NT2/D1 (cell line): Measurements from ENCODE around the gene PTPRG.

Experiments
- SUZ12 ChIP-seq: IDR thresholded peaks from 2 replicates; pipeline ENCODE4 v1.6.1; 2011; ENCODE audit not compliant: insufficient read length, insufficient read depth; ENCODE audit errors: extremely low read depth
- YY1 ChIP-seq: IDR thresholded peaks from 2 replicates; pipeline ENCODE4 v1.6.1; 2011; ENCODE audit not compliant: insufficient read length, insufficient read depth
- ZNF274 ChIP-seq: IDR thresholded peaks from 2 replicates; pipeline ENCODE4 v1.6.1; 2011; ENCODE audit warnings: mild to moderate bottlenecking, low read depth, low read length

GRCh38 chr3:61639991-61640390, 78.6 kb downstream of the PTPRG start:
- no peak for TF ChIP-seq ZNF274
- no peak for TF ChIP-seq SUZ12
- no peak for TF ChIP-seq YY1
